ENCODE measurements around the gene ZNF688.

GRCh38 chr16:30521873-30522641, 49.5 kb downstream of the ZNF688 start:
- TF ChIP-seq CTCF (IDR thresholded peaks at IDR 0.05; ENCODE audit: insufficient read depth, low read depth, low read length) (no peak), EZH2 (IDR thresholded peaks at IDR 0.05; ENCODE audit: insufficient read depth, low read length) (no peak)

Measured in astrocyte (in vitro differentiated cells and primary cell).